Measurements from ENCODE around the gene SEC23A.
A peak's percentile ranks its signal among the peaks of the same experiment; 100 is the strongest.
"Not testable (repeated sequence)": the region's sequence is repeated elsewhere in the genome, so short reads cannot be mapped to it uniquely, and the experiment has no call there.

The SEC23A gene

GRCh38 chr14:39025810-39026627 is 77.0 kb downstream of the SEC23A start:
- no peak for DNase-seq

DNA sequence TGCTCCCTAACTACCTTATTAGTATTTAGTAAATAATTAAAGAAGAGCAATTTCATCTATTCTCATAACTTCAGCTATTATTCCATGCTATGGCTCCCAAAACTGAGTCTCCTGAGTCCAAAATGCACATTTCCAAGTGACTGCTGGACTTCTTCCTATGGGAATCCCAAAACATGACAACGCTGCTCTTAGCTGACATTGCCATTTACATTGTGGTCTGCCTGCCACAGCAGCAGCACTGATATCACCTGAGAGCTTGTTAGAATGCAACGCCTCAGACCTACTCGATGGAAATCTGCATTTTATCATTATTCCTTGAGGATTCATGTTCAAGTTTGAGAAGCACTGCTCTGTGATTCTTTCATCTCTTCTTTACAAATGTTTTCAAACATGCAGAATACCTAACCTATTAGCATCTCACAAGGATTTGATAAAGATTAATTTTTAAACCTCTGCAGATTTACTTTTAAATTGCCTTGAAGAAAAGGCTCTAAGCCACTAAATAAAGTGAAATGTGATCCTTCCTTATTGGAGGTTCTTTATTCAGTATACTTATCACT is 77.7 kb downstream of the SEC23A start:
- no peak for DNase-seq

DNA sequence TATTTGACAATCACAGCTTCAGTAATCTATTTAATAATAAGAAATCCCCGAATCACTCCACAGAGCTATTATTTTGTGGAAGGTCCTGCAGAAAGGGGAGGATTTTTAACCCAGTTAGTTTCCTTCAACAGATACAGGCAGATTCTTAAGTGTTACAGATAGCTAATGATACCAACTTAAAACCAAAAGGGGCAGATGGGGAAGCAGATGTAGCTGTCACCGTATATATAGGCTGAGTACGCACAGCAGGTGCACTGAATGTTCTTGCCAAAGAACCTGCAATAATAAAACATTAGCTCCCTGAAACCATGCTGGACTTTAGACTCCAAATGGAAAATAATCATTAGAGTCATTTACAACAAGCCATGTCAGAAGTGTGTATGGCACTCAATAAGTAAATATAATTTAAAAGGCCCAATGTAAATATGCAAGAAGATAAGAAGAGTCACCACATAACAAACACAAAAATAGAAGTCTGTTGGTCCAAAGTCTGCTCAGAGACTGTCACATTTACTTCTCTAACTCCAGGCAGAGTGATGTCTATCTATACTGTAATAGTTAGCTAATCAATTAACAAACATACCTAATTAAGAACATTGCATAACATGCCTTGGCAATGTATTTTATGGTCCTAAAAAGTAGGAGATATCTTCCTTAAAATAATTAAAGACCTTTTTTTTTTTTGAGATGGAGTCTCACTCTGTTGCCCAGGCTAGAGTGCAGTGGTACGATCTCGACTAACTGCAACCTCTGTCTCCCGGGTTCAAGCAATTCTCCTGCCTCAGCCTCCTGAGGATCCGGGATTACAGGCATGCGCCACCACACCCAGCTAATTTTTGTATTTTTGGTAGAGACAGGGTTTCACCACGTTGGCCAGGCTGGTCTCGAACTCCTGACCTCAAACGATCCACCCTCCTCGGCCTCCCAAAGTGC is 78.8 kb downstream of the SEC23A start:
- peak; percentile 67 for DNase-seq

- peak; percentile 29 for DNase-seq
Measured at GRCh38 chr14:39017096-39018016, 85.7 kb downstream of the SEC23A start.

DNA sequence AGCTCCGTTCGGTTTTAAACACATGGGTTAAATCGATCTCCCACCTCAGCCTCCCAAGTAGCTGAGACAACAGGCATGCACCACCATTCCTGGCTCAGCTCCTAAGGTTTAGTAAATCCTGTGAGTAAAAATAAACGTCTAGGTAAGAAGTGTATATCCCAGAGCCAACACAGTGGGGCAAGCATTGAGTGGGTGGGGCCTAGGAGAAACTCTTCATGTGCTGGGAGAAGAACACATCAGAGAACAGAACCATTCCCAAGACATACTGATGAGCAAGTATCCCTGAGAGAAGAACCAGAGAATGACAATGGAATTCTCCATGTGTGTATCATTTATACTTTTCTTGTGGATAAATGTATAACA is 86.3 kb downstream of the SEC23A start:
- no peak for DNase-seq

- DNase-seq: no peak
Measured at GRCh38 chr14:39015964-39016577, 87.0 kb downstream of the SEC23A start.

GRCh38 chr14:39015360-39015961 is 87.6 kb downstream of the SEC23A start:
- DNase-seq: peak; percentile 34

DNA sequence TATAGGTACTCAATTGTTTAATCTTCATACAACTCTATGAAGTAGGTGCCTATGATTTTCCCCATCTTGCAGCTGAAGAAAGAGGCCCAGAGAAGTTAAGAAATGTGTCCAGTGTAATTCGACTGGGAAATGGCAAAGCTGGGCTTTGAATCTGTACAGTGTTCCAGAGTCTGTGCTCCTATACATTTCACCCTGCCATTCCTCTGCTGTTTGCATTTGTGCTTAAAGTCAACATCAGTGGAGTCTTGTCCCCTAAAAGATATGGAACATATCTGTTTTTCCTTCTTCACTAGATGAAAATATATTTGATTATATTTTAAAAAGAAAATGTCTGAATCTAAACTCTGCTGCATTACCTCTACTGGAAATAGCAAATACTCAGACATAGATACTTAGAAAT is 88.6 kb downstream of the SEC23A start:
- no peak for DNase-seq

- DNase-seq: not testable (repeated sequence)
Measured at GRCh38 chr14:39008965-39009364, 94.1 kb downstream of the SEC23A start.

DNA sequence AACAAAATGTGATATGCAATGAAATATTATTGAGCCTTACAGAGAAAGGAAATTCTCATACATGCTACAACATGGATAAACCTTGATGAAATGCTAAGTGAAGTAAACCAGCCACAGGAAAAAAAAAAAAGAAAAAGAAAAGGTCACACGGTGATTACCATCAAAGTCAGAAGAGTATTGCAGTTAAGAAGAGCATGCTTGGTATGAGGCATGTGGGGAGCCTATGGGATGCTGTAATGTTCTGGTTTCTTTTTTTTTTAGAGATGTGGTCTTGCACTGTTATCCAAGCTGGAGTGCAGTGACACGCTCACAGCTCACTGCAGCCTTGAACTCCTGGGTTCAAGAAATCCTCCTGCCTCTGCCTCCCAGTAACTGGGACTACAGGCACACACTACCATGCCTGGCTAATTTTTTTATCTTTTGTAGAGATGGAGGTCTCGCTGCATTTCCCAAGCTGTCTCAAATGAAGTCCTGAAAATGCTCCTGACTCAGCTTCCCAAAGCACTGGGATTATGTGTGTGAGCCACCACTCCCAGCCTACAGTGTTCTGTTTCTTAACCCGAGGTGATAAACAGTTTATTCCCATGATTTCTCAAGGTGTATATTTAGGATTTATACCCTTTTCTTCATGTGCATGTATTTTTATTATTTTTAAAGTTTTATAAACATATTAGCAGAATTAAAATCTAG is 96.2 kb downstream of the SEC23A start:
- no peak for DNase-seq

GRCh38 chr14:39005044-39005880 is 97.8 kb downstream of the SEC23A start:
- no peak for DNase-seq

DNA sequence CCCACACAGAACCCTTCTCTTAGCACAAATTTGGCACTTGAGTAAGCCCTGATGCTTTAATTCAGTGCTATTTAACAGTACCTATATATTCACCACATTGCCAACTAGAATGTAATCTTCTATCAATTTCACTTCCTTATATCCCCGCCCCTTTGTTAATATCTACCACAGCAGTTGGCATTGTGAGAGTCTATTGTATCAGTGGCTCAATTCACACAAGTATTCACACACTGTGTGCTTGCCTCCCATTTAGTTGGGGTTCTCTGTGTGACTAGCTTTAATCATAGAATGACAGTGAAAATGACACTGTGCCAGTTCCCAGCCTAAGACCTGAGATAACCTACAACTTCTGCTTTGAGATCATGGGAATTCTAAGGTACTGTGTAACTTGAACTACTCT is 103.1 kb downstream of the SEC23A start:
- no peak for DNase-seq

DNA sequence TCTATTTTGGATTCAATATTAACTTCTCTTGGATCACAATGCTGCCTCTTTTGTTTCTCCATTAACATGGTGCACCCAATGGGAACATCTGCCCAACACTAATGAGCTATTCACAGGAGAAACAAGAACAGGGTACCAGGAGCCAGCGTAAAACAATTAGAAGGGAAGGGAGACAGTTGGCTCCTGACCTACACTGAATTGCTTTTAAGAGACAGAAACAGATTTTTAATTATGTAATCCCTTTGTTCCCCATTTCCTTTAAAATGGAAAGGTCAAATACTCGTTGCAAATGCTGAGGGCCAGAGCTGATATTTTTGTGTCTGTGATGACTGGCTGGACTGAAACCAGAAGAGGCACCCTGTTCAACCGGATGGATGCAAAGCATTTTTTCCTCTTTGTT is 108.3 kb downstream of the SEC23A start:
- DNase-seq: peak; percentile 54

DNA sequence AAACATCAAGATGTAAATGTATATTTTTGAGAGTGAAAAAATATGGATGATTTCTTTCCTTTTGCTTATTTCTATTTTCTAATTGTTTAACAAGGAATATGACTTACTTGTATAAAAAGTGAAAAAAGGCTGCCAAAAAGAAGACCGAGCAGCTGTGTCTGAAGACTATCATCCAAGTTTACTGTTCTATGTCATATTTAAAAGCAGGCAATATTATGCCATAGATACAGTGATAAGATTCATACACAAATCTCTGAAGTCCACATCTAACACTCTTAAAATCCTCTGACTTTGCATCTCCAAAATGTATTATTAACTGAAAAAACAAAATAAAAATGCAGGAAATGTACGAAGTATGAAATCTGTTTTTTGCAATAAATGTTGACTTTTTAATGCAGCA is 109.1 kb downstream of the SEC23A start:
- DNase-seq: no peak

DNA sequence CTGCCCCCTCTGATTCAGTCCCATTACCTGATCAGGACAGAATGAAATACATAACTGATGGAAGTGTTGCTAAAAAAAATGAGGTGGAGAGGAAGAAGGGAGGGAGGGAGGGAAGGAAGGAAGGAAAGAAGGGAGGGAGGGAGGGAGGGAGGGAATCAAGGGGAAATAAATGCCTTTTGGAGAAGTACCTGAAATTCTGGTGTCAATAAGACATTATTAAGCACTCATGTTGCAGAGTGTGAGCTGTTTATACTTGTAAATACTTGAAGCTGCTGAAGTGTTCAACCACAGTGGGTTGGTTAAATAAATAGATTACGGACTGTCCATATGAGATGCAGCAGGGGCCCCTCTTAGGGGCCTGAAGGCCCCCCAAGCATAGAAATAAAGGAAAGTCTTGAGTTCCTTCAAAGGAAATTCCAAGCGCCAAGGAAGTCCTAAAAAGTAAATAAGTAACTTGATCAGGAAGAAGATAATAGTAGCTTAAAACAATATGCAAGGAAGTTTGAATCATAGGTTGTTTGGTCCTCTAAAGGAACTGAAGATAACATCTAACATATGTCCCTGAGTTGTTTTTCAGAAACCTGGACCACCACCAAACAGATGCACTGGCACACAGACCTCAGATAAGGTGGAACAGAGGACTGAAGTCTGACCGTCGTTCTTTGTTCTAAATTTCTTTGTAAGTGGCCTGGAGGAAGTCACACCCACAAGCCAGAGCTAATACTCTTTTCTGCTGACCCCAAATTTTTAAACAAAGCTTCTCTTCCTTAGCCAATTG is 110.8 kb downstream of the SEC23A start:
- DNase-seq: no peak

GRCh38 chr14:38991299-38991698 is 111.7 kb downstream of the SEC23A start:
- no peak for DNase-seq

DNA sequence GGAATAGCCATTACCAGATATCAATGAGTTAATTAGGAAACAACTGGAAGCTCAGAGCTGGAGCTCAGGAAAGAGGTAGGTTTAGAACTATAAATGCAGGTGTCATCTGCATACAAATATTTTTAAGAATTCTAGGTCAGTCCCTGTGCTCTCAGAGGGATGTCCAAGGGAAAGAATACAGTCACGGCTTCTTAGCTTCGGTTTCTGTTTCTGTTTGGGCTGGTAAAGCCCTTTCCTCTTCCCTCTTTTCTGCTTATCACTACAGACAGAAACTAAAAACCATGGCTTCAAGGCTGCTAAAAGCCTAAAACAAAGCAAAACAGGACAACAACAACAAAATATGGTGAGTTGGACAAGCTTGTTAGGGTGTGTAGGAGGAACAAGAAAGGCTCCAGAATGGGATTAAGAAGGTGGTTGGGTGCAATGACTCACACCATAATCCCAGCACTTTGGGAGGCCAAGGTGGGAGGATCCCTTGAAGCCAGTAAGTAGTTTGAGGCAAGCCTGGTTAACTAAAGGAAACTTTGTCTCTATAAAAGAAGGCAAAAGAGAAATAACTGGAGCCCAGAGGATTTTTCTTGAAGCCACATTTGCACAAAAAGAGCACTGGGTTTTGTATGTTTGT is 113.0 kb downstream of the SEC23A start:
- DNase-seq: no peak

- DNase-seq: no peak
Measured at GRCh38 chr14:38987781-38988180, 115.3 kb downstream of the SEC23A start.

DNA sequence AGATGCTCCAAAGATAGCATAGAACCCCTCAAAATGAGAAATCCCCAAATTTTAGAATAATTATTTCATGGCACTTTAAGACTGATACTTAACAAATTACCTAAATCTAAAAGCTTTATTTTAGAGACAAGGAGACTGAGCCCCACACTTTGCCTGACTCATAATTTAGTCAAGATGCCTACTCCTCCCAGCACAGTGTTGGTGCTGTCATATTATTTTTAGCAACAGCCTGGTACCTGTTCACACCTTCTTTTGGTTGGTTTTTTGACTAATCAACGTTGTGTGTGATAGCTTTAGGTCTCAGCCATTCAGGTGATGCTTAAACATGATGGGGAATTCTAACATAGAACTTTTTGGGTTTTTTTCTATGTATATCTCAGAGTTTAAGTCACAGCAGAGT is 120.2 kb downstream of the SEC23A start:
- no peak for DNase-seq
